GM13976 (cell line): ENCODE results near the gene HSBP1.

Experiments used
- DNase-seq: peaks from one replicate; pipeline ENCODE4 v3.0.0; 2012; ENCODE audit warnings: low spot score
- CTCF ChIP-seq: IDR thresholded peaks from 2 replicates; pipeline ENCODE4 v1.5.1; 2012; ENCODE audit warnings: borderline replicate concordance, mild to moderate bottlenecking; ENCODE audit not compliant: insufficient read depth; ENCODE audit errors: extremely low read depth, missing control alignments, control extremely low read depth
- in situ Hi-C: fragments of 300-500 bp; cut with MboI; formaldehyde crosslinking; loops from one replicate; pipeline ENCODE4 v1.12.0; 2022; ENCODE audit warnings: low sequenced_read_pairs, mixed read lengths, inconsistent platforms; ENCODE audit not compliant: unreplicated experiment

HSBP1 gene

GRCh38 chr16:83818276-83818675, 10.5 kb downstream of the HSBP1 start:
- TF ChIP-seq CTCF = no peak
- in situ Hi-C loops = no loop called here
- no peak for DNase-seq

GRCh38 chr16:83819361-83819760, 11.6 kb downstream of the HSBP1 start:
- in situ Hi-C loops = no loop called here
- no peak for TF ChIP-seq CTCF

GRCh38 chr16:83826146-83826913, 18.6 kb downstream of the HSBP1 start:
- TF ChIP-seq CTCF = peak; percentile 89
- in situ Hi-C loops = no loop called here
- peak; percentile 88 for DNase-seq

More at GRCh38 chr16:83819361-83819760, 11.6 kb downstream of the HSBP1 start:
- no peak for DNase-seq

GRCh38 chr16:83830091-83830768, 22.5 kb downstream of the HSBP1 start:
- DNase-seq = no peak
- TF ChIP-seq CTCF = no peak
- in situ Hi-C loops = no loop called here

- no peak for DNase-seq
- no peak for TF ChIP-seq CTCF
- in situ Hi-C loops = no loop called here
Observed at GRCh38 chr16:83830769-83831455, 23.1 kb downstream of the HSBP1 start.

- no peak for TF ChIP-seq CTCF
- no peak for DNase-seq
- in situ Hi-C loops = no loop called here
Observed at GRCh38 chr16:83831456-83831987, 23.7 kb downstream of the HSBP1 start.
